NCI-H345 treated with DMSO at 0.1 percent for 48 hours (cell line): ENCODE data around the gene RNF126.
A peak's percentile ranks its signal among the peaks of the same experiment; 100 is the strongest.
"Not testable (repeated sequence)": the region's sequence is repeated elsewhere in the genome, so short reads cannot be mapped to it uniquely, and the experiment has no call there.

Source experiments
- DNase-seq: peaks from one replicate; lab custom pipeline; 2025; ENCODE audit not compliant: unreplicated experiment; lab: John Stamatoyannopoulos, UW

RNF126 gene

GRCh38 chr19:662962-663681 lies at the start of gene RNF126:
TSS of gene RNF126 (minus strand) at chr19:663214. CDS start at chr19:663121, 93 bp downstream.
- peak; percentile 79 for DNase-seq

- no peak for DNase-seq
Observed at GRCh38 chr19:711254-711653, 48.2 kb upstream of the RNF126 start.

GRCh38 chr19:710767-711166 lies 47.8 kb upstream of the RNF126 start:
- DNase-seq: no peak

GRCh38 chr19:709965-710571 lies 47.1 kb upstream of the RNF126 start:
- DNase-seq: no peak

- DNase-seq: no peak
Observed at GRCh38 chr19:709196-709964, 46.4 kb upstream of the RNF126 start.

- no peak for DNase-seq
Observed at GRCh38 chr19:708154-709143, 45.4 kb upstream of the RNF126 start, which contains the start of gene PALM. TSS of gene PALM (plus strand) at chr19:708935. CDS start at chr19:709147, 212 bp downstream.

GRCh38 chr19:704447-704741 lies 41.4 kb upstream of the RNF126 start:
- no peak for DNase-seq

- DNase-seq: no peak
Observed at GRCh38 chr19:703651-704446, 40.8 kb upstream of the RNF126 start.

GRCh38 chr19:703329-703650 lies 40.3 kb upstream of the RNF126 start:
- DNase-seq: no peak

- DNase-seq: not testable (repeated sequence)
Observed at GRCh38 chr19:702847-703246, 39.8 kb upstream of the RNF126 start.

GRCh38 chr19:699885-700284 lies 36.9 kb upstream of the RNF126 start:
- not testable (repeated sequence) for DNase-seq

GRCh38 chr19:698529-698928 lies 35.5 kb upstream of the RNF126 start:
- DNase-seq: not testable (repeated sequence)

- no peak for DNase-seq
Observed at GRCh38 chr19:695352-695949, 32.4 kb upstream of the RNF126 start, which contains the start of gene PRSS57. TSS of gene PRSS57 (minus strand) at chr19:695452. CDS start at chr19:695430, 22 bp downstream.

- no peak for DNase-seq
Observed at GRCh38 chr19:694481-695351, 31.7 kb upstream of the RNF126 start.

- no peak for DNase-seq
Observed at GRCh38 chr19:690203-690602, 27.2 kb upstream of the RNF126 start.

GRCh38 chr19:688992-689391 lies 26.0 kb upstream of the RNF126 start:
- no peak for DNase-seq

- no peak for DNase-seq
Observed at GRCh38 chr19:688214-688613, 25.2 kb upstream of the RNF126 start.

- DNase-seq: no peak
Observed at GRCh38 chr19:687569-688166, 24.7 kb upstream of the RNF126 start.
